HG03442 (cell line): Measurements from ENCODE around the gene RSBN1L.
"Not testable (repeated sequence)": the region's sequence is repeated elsewhere in the genome, so short reads cannot be mapped to it uniquely, and the experiment has no call there.

Experiments used
- ATAC-seq: cut with Tn5 transposase; IDR thresholded peaks from one replicate; pipeline ENCODE4 v1.9.1; 2021; ENCODE audit warnings: mild to moderate bottlenecking, moderate library complexity; ENCODE audit not compliant: unreplicated experiment

RSBN1L gene

GRCh38 chr7:77765481-77765880, 69.2 kb downstream of the RSBN1L start:
- ATAC-seq, result no peak

GRCh38 chr7:77765906-77766800, 69.9 kb downstream of the RSBN1L start:
- no peak for ATAC-seq

- ATAC-seq, result no peak
These were observed 70.7 kb downstream of the RSBN1L start for GRCh38 chr7:77766801-77767605.

GRCh38 chr7:77770316-77770715, 74.1 kb downstream of the RSBN1L start:
- ATAC-seq, result no peak

- ATAC-seq, result no peak
These were observed 75.6 kb downstream of the RSBN1L start for GRCh38 chr7:77771901-77772300.

GRCh38 chr7:77778535-77778934, 82.3 kb downstream of the RSBN1L start:
- no peak for ATAC-seq

GRCh38 chr7:77782383-77782782, 86.1 kb downstream of the RSBN1L start:
- no peak for ATAC-seq

- ATAC-seq, result no peak
These were observed 86.9 kb downstream of the RSBN1L start for GRCh38 chr7:77783111-77783510.

GRCh38 chr7:77783545-77783944, 87.3 kb downstream of the RSBN1L start:
- ATAC-seq, result no peak

GRCh38 chr7:77784426-77784825, 88.2 kb downstream of the RSBN1L start:
- ATAC-seq, result not testable (repeated sequence)

GRCh38 chr7:77786018-77786417, 89.8 kb downstream of the RSBN1L start:
- no peak for ATAC-seq

GRCh38 chr7:77786741-77787140, 90.5 kb downstream of the RSBN1L start:
- no peak for ATAC-seq

- no peak for ATAC-seq
These were observed 92.2 kb downstream of the RSBN1L start for GRCh38 chr7:77788327-77788902.

- no peak for ATAC-seq
These were observed 95.1 kb downstream of the RSBN1L start for GRCh38 chr7:77791336-77791735.

- no peak for ATAC-seq
These were observed 95.7 kb downstream of the RSBN1L start for GRCh38 chr7:77791956-77792355.

- ATAC-seq, result no peak
These were observed 97.7 kb downstream of the RSBN1L start for GRCh38 chr7:77794000-77794399.

GRCh38 chr7:77796109-77796508, 99.8 kb downstream of the RSBN1L start:
- ATAC-seq, result no peak

GRCh38 chr7:77796960-77797359, 100.7 kb downstream of the RSBN1L start:
- no peak for ATAC-seq

GRCh38 chr7:77797734-77798393, 101.6 kb downstream of the RSBN1L start:
- ATAC-seq, result peak; percentile 22

- ATAC-seq, result peak; percentile 91
These were observed 102.3 kb downstream of the RSBN1L start, which contains the start of the genes PHTF2 and TMEM60 for GRCh38 chr7:77798394-77799077. TSS of gene PHTF2 (plus strand) at chr7:77798773. TSS of gene TMEM60 (minus strand) at chr7:77798434. CDS start at chr7:77794373, 4,061 bp downstream.
